Kidney (tissue), 14 donors: ENCODE measurements around the gene GOLGA7B. TPM values are rescaled to one million over a fixed set of nuclear protein-coding genes. Genes with fewer than 3 reads are reported as not detected.

Experiments used
- DNase-seq, 5 donors: peaks; one replicate each; pipeline ENCODE4 v3.0.0-alpha.2; 2013 to 2020
- FAIRE-seq: peaks from 2 replicates; lab custom pipeline; 2012; peaks lifted over from hg19 to GRCh38; lab: Jason Lieb, UNC
- H3K27ac ChIP-seq, 2 donors: one replicate each; pipeline ENCODE4 v1.7.0; 2013; ENCODE audit warnings: low read depth in 2 of 2, low read length in 2 of 2, inconsistent platforms in 1 of 2
- H3K27me3 ChIP-seq: one replicate; pipeline ENCODE4 v1.7.1; 2013; ENCODE audit warnings: low read length, inconsistent platforms; ENCODE audit not compliant: control insufficient read depth, insufficient read depth
- H3K36me3 ChIP-seq, 3 donors: one replicate each; pipeline versions ENCODE4 v1.7.0 to v1.7.1; 2013; ENCODE audit warnings: low read length in 3 of 3, control low read depth in 1 of 3, inconsistent platforms in 1 of 3; ENCODE audit not compliant: insufficient read depth in 3 of 3, control insufficient read depth in 2 of 3
- H3K4me1 ChIP-seq, 3 donors: one replicate each; pipeline versions ENCODE4 v1.7.0 to v1.7.1; 2013; ENCODE audit warnings: low read length in 3 of 3, inconsistent platforms in 1 of 3, low read depth in 1 of 3; ENCODE audit not compliant: control insufficient read depth in 2 of 3, insufficient read depth in 2 of 3
- H3K4me3 ChIP-seq, 3 donors: one replicate each; pipeline versions ENCODE4 v1.7.0 to v1.8.1; 2013; ENCODE audit warnings: low read length in 3 of 3, control low read depth in 1 of 3, inconsistent platforms in 1 of 3
- H3K9ac ChIP-seq, 3 donors: one replicate each; pipeline versions ENCODE4 v1.7.0 to v1.7.1; 2013; ENCODE audit warnings: low read length in 3 of 3, control low read depth in 1 of 3, inconsistent platforms in 1 of 3
- H3K9me3 ChIP-seq, 3 donors: one replicate each; pipeline versions ENCODE4 v1.7.0 to v1.7.1; 2013; ENCODE audit warnings: low read length in 3 of 3, control low read depth in 1 of 3, inconsistent platforms in 1 of 3; ENCODE audit not compliant: control insufficient read depth in 2 of 3, insufficient read depth in 1 of 3
- CTCF ChIP-seq: IDR thresholded peaks from 3 replicates; pipeline ENCODE4 v1.5.1; 2012; ENCODE audit warnings: mild to moderate bottlenecking, moderate library complexity, borderline replicate concordance; ENCODE audit not compliant: insufficient read depth; ENCODE audit errors: extremely low read depth
- intact Hi-C: fragments of 100-400 bp; cut with DNase I; formaldehyde crosslinking; loops from one replicate; pipeline ENCODE4 v1.11.1; 2022
- polyA plus RNA-seq: library from polyadenylated mRNA; stranded (reverse); fragments of 350-450 nt; fragmentation: Illumina TruSeq; extraction: RNeasy Lipid Tissue Mini Kit (QIAGEN cat#74804); gene quantifications from one replicate; pipeline ENCODE4 v1.2.3, GENCODE V29; 2014; ENCODE audit warnings: low read depth, low replicate concordance; ENCODE audit not compliant: insufficient read depth
- total RNA-seq: library from RNA; stranded (reverse); fragmentation: NEBNext Ultra II Directional; extraction: Animal tissue kit (Norgen Biotek cat#: 25700); gene quantifications from one replicate; pipeline ENCODE4 v1.2.1, GENCODE V29; 2021
- donor health status: control.
- donor health status: control.
- donor health status: control.
- donor health status: control.
- donor health status: control.
- donor health status: DM: yes; HTN: yes; CAD: no.
- donor health status: Normal renal cell carcinoma (clear cell type).

GOLGA7B gene
- total and polyA plus RNA-seq, 2 donors from 2014 or later: 0.50 TPM; not detected in 1

GRCh38 chr10:97861924-97862323, 12.3 kb downstream of the GOLGA7B start:
- DNase-seq (no peak), FAIRE-seq (no peak)
- intact Hi-C loops: no loop called here
- H3K9ac ChIP-seq: no peak overlapping the region
- no peaks in the 10 kb centered on the region for H3K27me3 ChIP-seq
- no peaks in the 10 kb centered on the region for H3K36me3 ChIP-seq
- H3K4me1 ChIP-seq: no peaks in the 10 kb centered on the region
- no peak for TF ChIP-seq CTCF
- no peak overlapping the region for H3K27ac ChIP-seq
- H3K9me3 ChIP-seq: no peaks in the 10 kb centered on the region
- H3K4me3 ChIP-seq: no peak overlapping the region

- intact Hi-C loops: no loop called here
- H3K4me3 ChIP-seq: no peak overlapping the region
- no peak overlapping the region for H3K27ac ChIP-seq
- H3K36me3 ChIP-seq: no peaks in the 10 kb centered on the region
- H3K27me3 ChIP-seq: no peaks in the 10 kb centered on the region
- DNase-seq (no peak), FAIRE-seq (no peak)
- no peak for TF ChIP-seq CTCF
- no peak overlapping the region for H3K9ac ChIP-seq
- no peaks in the 10 kb centered on the region for H3K4me1 ChIP-seq
- H3K9me3 ChIP-seq: no peaks in the 10 kb centered on the region
Measured at GRCh38 chr10:97863808-97864207, 14.2 kb downstream of the GOLGA7B start.

- intact Hi-C loops: no loop called here
- H3K4me1 ChIP-seq: peaks cover 0 to 3% (median 0%) of the 10 kb centered on the region in 3 donors
- H3K36me3 ChIP-seq: no peaks in the 10 kb centered on the region
- H3K27ac ChIP-seq: no peak overlapping the region
- TF ChIP-seq CTCF: no peak
- H3K9ac ChIP-seq: no peak overlapping the region
- no peaks in the 10 kb centered on the region for H3K9me3 ChIP-seq
- no peak overlapping the region for H3K4me3 ChIP-seq
- no peaks in the 10 kb centered on the region for H3K27me3 ChIP-seq
- FAIRE-seq (no peak), DNase-seq (peak in 1 of 5 donors; percentile 66)
Measured at GRCh38 chr10:97865488-97865887, 15.8 kb downstream of the GOLGA7B start.

GRCh38 chr10:97866524-97867219, 17.0 kb downstream of the GOLGA7B start:
- FAIRE-seq (no peak), DNase-seq (no peak)
- no peak for TF ChIP-seq CTCF
- Histone ChIP-seq H3K9ac (no peak overlapping the region), H3K4me1 (peaks cover 0 to 3% (median 0%) of the 10 kb centered on the region in 3 donors), H3K27me3 (no peaks in the 10 kb centered on the region), H3K27ac (no peak overlapping the region), H3K4me3 (no peak overlapping the region), H3K9me3 (no peaks in the 10 kb centered on the region), H3K36me3 (no peaks in the 10 kb centered on the region)
- intact Hi-C loops: no loop called here
